ENCODE results near the gene NWD2.

The NWD2 gene

GRCh38 chr4:37365888-37366287, 121.3 kb downstream of the NWD2 start:
- no peak overlapping the region for H3K4me2 ChIP-seq (ENCODE audit: low read length, poor library complexity, severe bottlenecking)
- no peak overlapping the region for H2BK12ac ChIP-seq (ENCODE audit: low read length in 2 of 2)
- H3K14ac ChIP-seq (ENCODE audit: low read length in 2 of 2) = no peak overlapping the region
- H2BK5ac ChIP-seq (ENCODE audit: low read depth, low read length, poor library complexity, severe bottlenecking) = no peak overlapping the region
- no peak overlapping the region for H3K18ac ChIP-seq (ENCODE audit: low read depth in 1 of 2, low read length in 2 of 2)
- H3K36me3 ChIP-seq (ENCODE audit: control insufficient read depth in 1 of 2, insufficient read depth in 2 of 2, low read depth in 1 of 2, low read length in 2 of 2) = no peaks in the 10 kb centered on the region
- H2BK15ac ChIP-seq (ENCODE audit: low read depth, poor library complexity, severe bottlenecking) = no peak overlapping the region
- no peak overlapping the region for H2AFZ ChIP-seq (ENCODE audit: low read depth, low read length)
- DNase-seq = peak; percentile 18
- H2BK120ac ChIP-seq (ENCODE audit: low read depth, low read length) = no peak overlapping the region
- no peaks in the 10 kb centered on the region for H3K4me1 ChIP-seq (ENCODE audit: control insufficient read depth, insufficient read depth, low read depth, low read length)
- H4K91ac ChIP-seq (ENCODE audit: low read length) = no peak overlapping the region
- H3K9me3 ChIP-seq (ENCODE audit: control insufficient read depth, low read length) = no peaks in the 10 kb centered on the region
- H3K4ac ChIP-seq (ENCODE audit: low read depth in 1 of 2, low read length in 2 of 2) = no peak overlapping the region
- no peak overlapping the region for H3K23ac ChIP-seq (ENCODE audit: low read length in 2 of 2)
- no peak overlapping the region for H3K27ac ChIP-seq (ENCODE audit: low read length, poor library complexity, severe bottlenecking)
- no peak overlapping the region for H3K9ac ChIP-seq (ENCODE audit: low read length)
- H4K8ac ChIP-seq (ENCODE audit: low read length) = no peak overlapping the region
- H3K4me3 ChIP-seq (ENCODE audit: insufficient read depth in 1 of 2, low read depth in 1 of 2, low read length in 2 of 2) = no peak overlapping the region
- H2AK5ac ChIP-seq (ENCODE audit: low read length, severe bottlenecking) = no peak overlapping the region
- no peaks in the 10 kb centered on the region for H3K79me1 ChIP-seq (replicated peaks; ENCODE audit: low read length, poor library complexity, severe bottlenecking)
- H3K27me3 ChIP-seq (ENCODE audit: control insufficient read depth in 1 of 2, insufficient read depth in 1 of 2, low read length in 2 of 2) = no peaks in the 10 kb centered on the region

- no peaks in the 10 kb centered on the region for H3K4me1 ChIP-seq (ENCODE audit: control insufficient read depth, insufficient read depth, low read depth, low read length)
- no peak overlapping the region for H2AFZ ChIP-seq (ENCODE audit: low read depth, low read length)
- H3K4ac ChIP-seq (ENCODE audit: low read depth in 1 of 2, low read length in 2 of 2) = no peak overlapping the region
- no peak overlapping the region for H3K18ac ChIP-seq (ENCODE audit: low read depth in 1 of 2, low read length in 2 of 2)
- H3K36me3 ChIP-seq (ENCODE audit: control insufficient read depth in 1 of 2, insufficient read depth in 2 of 2, low read depth in 1 of 2, low read length in 2 of 2) = no peaks in the 10 kb centered on the region
- H2BK5ac ChIP-seq (ENCODE audit: low read depth, low read length, poor library complexity, severe bottlenecking) = no peak overlapping the region
- no peak overlapping the region for H3K4me2 ChIP-seq (ENCODE audit: low read length, poor library complexity, severe bottlenecking)
- H3K9me3 ChIP-seq (ENCODE audit: control insufficient read depth, low read length) = no peaks in the 10 kb centered on the region
- H4K91ac ChIP-seq (ENCODE audit: low read length) = no peak overlapping the region
- no peak overlapping the region for H2AK5ac ChIP-seq (ENCODE audit: low read length, severe bottlenecking)
- no peak overlapping the region for H3K9ac ChIP-seq (ENCODE audit: low read length)
- H3K23ac ChIP-seq (ENCODE audit: low read length in 2 of 2) = no peak overlapping the region
- no peak for DNase-seq
- no peaks in the 10 kb centered on the region for H3K27me3 ChIP-seq (ENCODE audit: control insufficient read depth in 1 of 2, insufficient read depth in 1 of 2, low read length in 2 of 2)
- H3K27ac ChIP-seq (ENCODE audit: low read length, poor library complexity, severe bottlenecking) = no peak overlapping the region
- no peak overlapping the region for H3K14ac ChIP-seq (ENCODE audit: low read length in 2 of 2)
- no peak overlapping the region for H2BK15ac ChIP-seq (ENCODE audit: low read depth, poor library complexity, severe bottlenecking)
- H2BK12ac ChIP-seq (ENCODE audit: low read length in 2 of 2) = no peak overlapping the region
- no peak overlapping the region for H3K4me3 ChIP-seq (ENCODE audit: insufficient read depth in 1 of 2, low read depth in 1 of 2, low read length in 2 of 2)
- H4K8ac ChIP-seq (ENCODE audit: low read length) = no peak overlapping the region
- no peaks in the 10 kb centered on the region for H3K79me1 ChIP-seq (replicated peaks; ENCODE audit: low read length, poor library complexity, severe bottlenecking)
- no peak overlapping the region for H2BK120ac ChIP-seq (ENCODE audit: low read depth, low read length)
- WGBS = 100% methylated on average over 2 of the region's 3 CpGs
Observed at GRCh38 chr4:37367901-37368300, 123.4 kb downstream of the NWD2 start.

- H3K18ac ChIP-seq (ENCODE audit: low read depth in 1 of 2, low read length in 2 of 2) = no peak overlapping the region
- H3K14ac ChIP-seq (ENCODE audit: low read length in 2 of 2) = no peak overlapping the region
- no peak overlapping the region for H4K8ac ChIP-seq (ENCODE audit: low read length)
- DNase-seq = no peak
- no peak overlapping the region for H3K23ac ChIP-seq (ENCODE audit: low read length in 2 of 2)
- no peak overlapping the region for H3K4ac ChIP-seq (ENCODE audit: low read depth in 1 of 2, low read length in 2 of 2)
- no peak overlapping the region for H3K27ac ChIP-seq (ENCODE audit: low read length, poor library complexity, severe bottlenecking)
- H3K79me1 ChIP-seq (replicated peaks; ENCODE audit: low read length, poor library complexity, severe bottlenecking) = no peaks in the 10 kb centered on the region
- WGBS = no CpG with 5 or more reads among the region's 2 CpGs
- H4K91ac ChIP-seq (ENCODE audit: low read length) = no peak overlapping the region
- H2BK5ac ChIP-seq (ENCODE audit: low read depth, low read length, poor library complexity, severe bottlenecking) = no peak overlapping the region
- no peaks in the 10 kb centered on the region for H3K36me3 ChIP-seq (ENCODE audit: control insufficient read depth in 1 of 2, insufficient read depth in 2 of 2, low read depth in 1 of 2, low read length in 2 of 2)
- no peaks in the 10 kb centered on the region for H3K4me1 ChIP-seq (ENCODE audit: control insufficient read depth, insufficient read depth, low read depth, low read length)
- H3K4me2 ChIP-seq (ENCODE audit: low read length, poor library complexity, severe bottlenecking) = no peak overlapping the region
- no peak overlapping the region for H2BK12ac ChIP-seq (ENCODE audit: low read length in 2 of 2)
- no peak overlapping the region for H2AFZ ChIP-seq (ENCODE audit: low read depth, low read length)
- H2AK5ac ChIP-seq (ENCODE audit: low read length, severe bottlenecking) = no peak overlapping the region
- H3K9me3 ChIP-seq (ENCODE audit: control insufficient read depth, low read length) = no peaks in the 10 kb centered on the region
- no peak overlapping the region for H3K9ac ChIP-seq (ENCODE audit: low read length)
- H3K4me3 ChIP-seq (ENCODE audit: insufficient read depth in 1 of 2, low read depth in 1 of 2, low read length in 2 of 2) = no peak overlapping the region
- no peak overlapping the region for H2BK15ac ChIP-seq (ENCODE audit: low read depth, poor library complexity, severe bottlenecking)
- H2BK120ac ChIP-seq (ENCODE audit: low read depth, low read length) = no peak overlapping the region
- no peaks in the 10 kb centered on the region for H3K27me3 ChIP-seq (ENCODE audit: control insufficient read depth in 1 of 2, insufficient read depth in 1 of 2, low read length in 2 of 2)
Observed at GRCh38 chr4:37370052-37370451, 125.5 kb downstream of the NWD2 start.

- Histone ChIP-seq H3K79me1 (replicated peaks; ENCODE audit: low read length, poor library complexity, severe bottlenecking) (no peaks in the 10 kb centered on the region), H2AFZ (ENCODE audit: low read depth, low read length) (no peak overlapping the region), H3K23ac (ENCODE audit: low read length in 2 of 2) (no peak overlapping the region), H3K4me3 (ENCODE audit: insufficient read depth in 1 of 2, low read depth in 1 of 2, low read length in 2 of 2) (no peak overlapping the region), H2BK120ac (ENCODE audit: low read depth, low read length) (no peak overlapping the region), H3K9me3 (ENCODE audit: control insufficient read depth, low read length) (no peaks in the 10 kb centered on the region), H3K18ac (ENCODE audit: low read depth in 1 of 2, low read length in 2 of 2) (no peak overlapping the region), H3K27me3 (ENCODE audit: control insufficient read depth in 1 of 2, insufficient read depth in 1 of 2, low read length in 2 of 2) (no peaks in the 10 kb centered on the region), H3K36me3 (ENCODE audit: control insufficient read depth in 1 of 2, insufficient read depth in 2 of 2, low read depth in 1 of 2, low read length in 2 of 2) (no peaks in the 10 kb centered on the region), H4K8ac (ENCODE audit: low read length) (no peak overlapping the region), H2BK5ac (ENCODE audit: low read depth, low read length, poor library complexity, severe bottlenecking) (no peak overlapping the region), H2BK12ac (ENCODE audit: low read length in 2 of 2) (no peak overlapping the region), H2BK15ac (ENCODE audit: low read depth, poor library complexity, severe bottlenecking) (no peak overlapping the region), H3K4ac (ENCODE audit: low read depth in 1 of 2, low read length in 2 of 2) (no peak overlapping the region), H3K14ac (ENCODE audit: low read length in 2 of 2) (no peak overlapping the region), H2AK5ac (ENCODE audit: low read length, severe bottlenecking) (no peak overlapping the region), H3K27ac (ENCODE audit: low read length, poor library complexity, severe bottlenecking) (no peak overlapping the region), H3K9ac (ENCODE audit: low read length) (no peak overlapping the region), H3K4me1 (ENCODE audit: control insufficient read depth, insufficient read depth, low read depth, low read length) (no peaks in the 10 kb centered on the region), H3K4me2 (ENCODE audit: low read length, poor library complexity, severe bottlenecking) (no peak overlapping the region), H4K91ac (ENCODE audit: low read length) (no peak overlapping the region)
- 47% methylated on average over 7 of the region's 9 CpGs for WGBS
- DNase-seq = no peak
Observed at GRCh38 chr4:37381040-37381668, 136.6 kb downstream of the NWD2 start.

All from mesenchymal stem cell (in vitro differentiated cells and primary cell).